IMR-90 (cell line): ENCODE measurements around the gene NR1H4. TPM values are rescaled to one million over a fixed set of nuclear protein-coding genes. Genes with fewer than 3 reads are reported as not detected.

Source experiments
- ATAC-seq: fragments of 200-7000 bp; cut with Tn5 transposase; 2 replicates; pipeline ENCODE4 v1.9.1; 2020; ENCODE audit warnings: low read depth, mild to moderate bottlenecking, moderate library complexity
- BruUV-seq: library from RNA; stranded (reverse); fragments of 400-500 nt; replicated peaks from 2 replicates; lab custom pipeline; 2021; lab: Mats Ljungman, UMichigan
- CTCF ChIA-PET: fragments of 300-600 bp; formaldehyde crosslinking; extraction: SDS; loops from one replicate; lab custom pipeline; 2021; ENCODE audit warnings: antibody characterized with exemption; lab: Yijun Ruan, JAX
- POLR2A ChIA-PET: fragments of 300-600 bp; sonication (Branson Sonifier 250); formaldehyde crosslinking; loops from one replicate; lab custom pipeline; 2022; ENCODE audit warnings: antibody characterized with exemption; ENCODE audit not compliant: unreplicated experiment; lab: Charles Lee
- DNase-seq: peaks from one replicate; pipeline ENCODE4 v3.0.0; 2013
- H2AFZ ChIP-seq: replicated peaks from 2 replicates; pipeline ENCODE3; 2013; ENCODE audit warnings: low read length, mild to moderate bottlenecking; ENCODE audit not compliant: poor library complexity
- H2AK5ac ChIP-seq: 2 replicates; pipeline ENCODE4 v1.6.1; 2013; ENCODE audit warnings: low read depth, low read length, inconsistent platforms
- H2AK9ac ChIP-seq: replicated peaks from 2 replicates; pipeline ENCODE3; 2013; ENCODE audit warnings: mild to moderate bottlenecking, low read depth, low read length, moderate library complexity; ENCODE audit not compliant: poor library complexity
- H2BK120ac ChIP-seq: 2 replicates; pipeline ENCODE4 v1.6.1; 2013; ENCODE audit warnings: low read depth, low read length, inconsistent platforms
- H2BK15ac ChIP-seq: 3 replicates; pipeline ENCODE4 v1.6.1; 2013; ENCODE audit warnings: low read depth, low read length, inconsistent platforms
- H2BK20ac ChIP-seq: 2 replicates; pipeline ENCODE4 v1.6.1; 2013; ENCODE audit warnings: low read depth, mild to moderate bottlenecking, inconsistent platforms, low read length, moderate library complexity
- H2BK5ac ChIP-seq: 2 replicates; pipeline ENCODE4 v1.6.1; 2013; ENCODE audit warnings: mild to moderate bottlenecking, low read depth, low read length, inconsistent platforms; ENCODE audit not compliant: poor library complexity, severe bottlenecking
- H3K14ac ChIP-seq: replicated peaks from 2 replicates; pipeline ENCODE4 v1.6.1; 2013; ENCODE audit warnings: low read depth, low read length, inconsistent platforms
- H3K18ac ChIP-seq: 2 replicates; pipeline ENCODE4 v1.6.1; 2013; ENCODE audit warnings: low read depth, low read length, control low read depth
- H3K23ac ChIP-seq: 2 replicates; pipeline ENCODE4 v1.6.1; 2013; ENCODE audit warnings: low read depth, low read length, inconsistent platforms
- H3K27ac ChIP-seq: 2 replicates; pipeline ENCODE4 v1.5.1; 2013; ENCODE audit warnings: mild to moderate bottlenecking, control low read depth, low read length; ENCODE audit not compliant: insufficient read depth
- H3K27me3 ChIP-seq: 2 replicates; pipeline ENCODE4 v1.6.1; 2013; ENCODE audit warnings: low read length; ENCODE audit not compliant: control insufficient read depth, insufficient read depth
- H3K36me3 ChIP-seq: 2 replicates; pipeline ENCODE4 v1.6.1; 2013; ENCODE audit warnings: low read length, mixed read lengths; ENCODE audit not compliant: control insufficient read depth, insufficient read depth
- H3K4ac ChIP-seq: 2 replicates; pipeline ENCODE4 v1.6.1; 2013; ENCODE audit warnings: low read depth, low read length, inconsistent platforms
- H3K4me1 ChIP-seq: 2 replicates; pipeline ENCODE4 v1.6.1; 2013; ENCODE audit warnings: low read length, mixed read lengths; ENCODE audit not compliant: control insufficient read depth, insufficient read depth
- H3K4me2 ChIP-seq: 2 replicates; pipeline ENCODE4 v1.6.1; 2013; ENCODE audit warnings: low read depth, mild to moderate bottlenecking, control low read depth, low read length, moderate library complexity
- H3K4me3 ChIP-seq: 2 replicates; pipeline ENCODE4 v1.5.1; 2013; ENCODE audit warnings: low read depth, mild to moderate bottlenecking, control low read depth, low read length, moderate library complexity; ENCODE audit not compliant: insufficient read depth
- H3K56ac ChIP-seq: 2 replicates; pipeline ENCODE4 v1.6.1; 2013; ENCODE audit warnings: low read length, inconsistent platforms; ENCODE audit not compliant: insufficient read depth; ENCODE audit errors: extremely low read depth
- H3K79me1 ChIP-seq, 2 experiments: 2 replicates each; pipeline ENCODE4 v1.6.1; 2013; ENCODE audit warnings: low read length in 2 of 2, inconsistent platforms in 1 of 2, low read depth in 1 of 2
- H3K9ac ChIP-seq: 2 replicates; pipeline ENCODE4 v1.6.1; 2013; ENCODE audit warnings: low read depth, low read length, control low read depth
- H3K9me1 ChIP-seq: 2 replicates; pipeline ENCODE4 v1.6.1; 2013; ENCODE audit warnings: low read length, inconsistent platforms; ENCODE audit not compliant: insufficient read depth
- H3K9me3 ChIP-seq: 2 replicates; pipeline ENCODE4 v1.6.1; 2013; ENCODE audit warnings: low read length; ENCODE audit not compliant: control insufficient read depth, insufficient read depth
- H4K20me1 ChIP-seq: 2 replicates; pipeline ENCODE4 v1.6.1; 2013; ENCODE audit warnings: low read length, inconsistent platforms; ENCODE audit not compliant: insufficient read depth
- H4K5ac ChIP-seq: 2 replicates; pipeline ENCODE4 v1.6.1; 2013; ENCODE audit warnings: mild to moderate bottlenecking, low read depth, low read length, control low read depth
- H4K8ac ChIP-seq, 2 experiments: 2 replicates each; pipeline ENCODE4 v1.6.1; 2013; ENCODE audit warnings: low read depth in 2 of 2, low read length in 2 of 2, control low read depth in 1 of 2, inconsistent platforms in 1 of 2
- H4K91ac ChIP-seq: 2 replicates; pipeline ENCODE4 v1.6.1; 2013; ENCODE audit warnings: low read depth, low read length, inconsistent platforms; ENCODE audit not compliant: insufficient read depth
- BHLHE40 ChIP-seq: fragments of 150-350 bp; IDR thresholded peaks from 2 replicates; pipeline ENCODE4 v1.6.1; 2016; ENCODE audit warnings: mild to moderate bottlenecking, low read depth, low read length
- CHD1 ChIP-seq: IDR thresholded peaks from 2 replicates; pipeline ENCODE4 v1.6.1; 2012; ENCODE audit warnings: low read depth, low read length, improper control_type of control experiment
- MAFK ChIP-seq: IDR thresholded peaks from 2 replicates; pipeline ENCODE4 v1.6.1; 2012; ENCODE audit warnings: low read depth, low read length, improper control_type of control experiment
- MAZ ChIP-seq: IDR thresholded peaks from 2 replicates; pipeline ENCODE4 v1.6.1; 2012; ENCODE audit warnings: low read depth, mild to moderate bottlenecking, low read length, improper control_type of control experiment, moderate library complexity, borderline replicate concordance
- MXI1 ChIP-seq: IDR thresholded peaks from 2 replicates; pipeline ENCODE4 v1.6.1; 2012; ENCODE audit warnings: low read depth, mild to moderate bottlenecking, low read length, moderate library complexity, borderline replicate concordance
- RAD21 ChIP-seq: IDR thresholded peaks from 2 replicates; pipeline ENCODE4 v1.6.1; 2012; ENCODE audit warnings: low read length, improper control_type of control experiment
- RCOR1 ChIP-seq: IDR thresholded peaks from 2 replicates; pipeline ENCODE4 v1.6.1; 2012; ENCODE audit warnings: mild to moderate bottlenecking, low read length, improper control_type of control experiment; ENCODE audit not compliant: insufficient replicate concordance
- RFX5 ChIP-seq: IDR thresholded peaks from 2 replicates; pipeline ENCODE4 v1.8.0; 2012; ENCODE audit warnings: low read depth, mild to moderate bottlenecking, low read length, moderate library complexity
- SMC3 ChIP-seq: fragments of 150-350 bp; IDR thresholded peaks from 2 replicates; pipeline ENCODE4 v1.6.1; 2016; ENCODE audit warnings: low read depth, mild to moderate bottlenecking, antibody characterized with exemption, low read length, moderate library complexity
- WGBS, 2 experiments: methylation state at CpG; one replicate each; pipeline versions ENCODE4 v1.1.5 to v1.1.7; 2013; ENCODE audit warnings: missing lambda C conversion rate in 2 of 2; ENCODE audit not compliant: insufficient read length in 1 of 2; ENCODE audit errors: extremely low coverage in 2 of 2; 5-methylcytosine and 5-hydroxymethylcytosine counted together
- dilution Hi-C: fragments of 300-500 bp; cut with HindIII; formaldehyde crosslinking; loops from one replicate; pipeline ENCODE4 v1.14.3; 2018; ENCODE audit warnings: low sequenced_read_pairs; ENCODE audit not compliant: unreplicated experiment
- in situ Hi-C: fragments of 300-500 bp; cut with MboI; formaldehyde crosslinking; loops from 3 replicates; pipeline ENCODE4 v1.14.3; 2019; ENCODE audit warnings: low sequenced_read_pairs, inconsistent platforms, mixed read lengths
- intact Hi-C: fragments of 100-400 bp; cut with micrococcal nuclease; formaldehyde crosslinking; loops from 2 replicates; pipeline ENCODE4 v1.10.0; 2022
- polyA plus RNA-seq, 3 experiments: library from polyadenylated mRNA; depleted of rRNA; stranded (reverse); fragments of >200 nt; gene quantifications; 2 replicates each; pipeline ENCODE4 v1.2.3, GENCODE V29; 2012; ENCODE audit warnings: low replicate concordance in 1 of 3
- total RNA-seq: library from RNA; depleted of rRNA; stranded (reverse); fragments of >200 nt; gene quantifications from 2 replicates; pipeline ENCODE4 v1.2.3, GENCODE V29; 2012
- TF ChIP-seq, protein P1 (sequence below): fragments of 150-350 bp; IDR thresholded peaks from 2 replicates; pipeline ENCODE4 v1.6.1; 2016; ENCODE audit warnings: low read depth, mild to moderate bottlenecking, low read length, moderate library complexity, borderline replicate concordance
- TF ChIP-seq, protein P2 (sequence below): fragments of 150-350 bp; IDR thresholded peaks from 2 replicates; pipeline ENCODE4 v1.6.1; 2017; ENCODE audit warnings: mild to moderate bottlenecking, antibody characterized with exemption, low read length, low read depth
- TF ChIP-seq, protein P3 (sequence below): conservative IDR thresholded peaks from 2 replicates; pipeline ENCODE4 v1.5.1; 2012; ENCODE audit warnings: mild to moderate bottlenecking, low read depth, low read length, improper control_type of control experiment

NR1H4 gene
- total and polyA plus RNA-seq, 2 of the 4 experiments (the other 2 are of a cell fraction), result not detected

DNA sequence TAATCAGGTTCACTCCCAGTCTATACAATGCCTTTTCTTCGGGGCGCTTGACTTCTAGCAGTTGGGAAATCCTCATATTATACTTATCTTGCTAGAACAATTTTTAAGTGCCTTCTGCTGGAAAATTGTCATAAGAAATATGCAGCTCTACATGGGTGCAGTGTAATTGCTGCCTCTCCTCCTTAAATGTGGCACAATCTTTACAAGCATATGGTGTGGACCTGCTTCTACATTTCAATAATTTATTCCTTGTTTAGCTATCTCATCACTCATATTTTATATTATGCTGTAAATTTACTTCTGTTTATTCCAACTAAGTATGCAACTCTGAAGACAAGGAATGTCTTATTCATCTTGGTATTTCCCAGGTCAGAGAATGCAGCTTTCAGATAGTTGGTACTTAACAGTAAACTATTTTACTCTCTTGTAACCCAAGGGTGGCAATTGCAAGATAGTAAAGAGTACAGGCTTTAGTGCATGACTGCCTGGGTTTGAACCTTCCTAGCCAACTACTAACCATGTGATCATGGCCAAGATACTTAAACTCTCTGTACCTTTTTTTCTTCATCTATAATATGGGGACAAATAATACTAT lies 56.2 kb downstream of the NR1H4 start:
- Histone ChIP-seq H4K91ac (no peak overlapping the region), H2BK15ac (no peak overlapping the region), H4K8ac (no peak overlapping the region), H3K18ac (no peak overlapping the region), H4K20me1 (no peaks in the 10 kb centered on the region), H2AFZ (no peak overlapping the region), H3K79me1 (no peaks in the 10 kb centered on the region), H3K4me1 (no peaks in the 10 kb centered on the region), H3K23ac (no peak overlapping the region), H3K14ac (no peak overlapping the region), H2BK20ac (no peak overlapping the region), H3K27ac (no peak overlapping the region), H4K5ac (no peak overlapping the region), H3K9me1 (no peaks in the 10 kb centered on the region; the same call in 1 of the 2 replicates), H3K4ac (no peak overlapping the region), H3K36me3 (no peaks in the 10 kb centered on the region), H2BK5ac (no peak overlapping the region), H3K9ac (no peak overlapping the region), H2AK9ac (no peak overlapping the region), H3K4me3 (no peak overlapping the region), H2BK120ac (no peak overlapping the region), H3K4me2 (no peak overlapping the region), H3K27me3 (peaks cover 4% of the 10 kb centered on the region; the same call in 1 of the 2 replicates), H3K9me3 (no peaks in the 10 kb centered on the region), H3K56ac (no peak overlapping the region), H2AK5ac (no peak overlapping the region)
- ATAC-seq (no peak), DNase-seq (no peak)
- POLR2A ChIA-PET, result no interaction called here
- TF ChIP-seq RAD21, result no peak
- TF ChIP-seq RFX5, result no peak
- no peak for TF ChIP-seq MAFK
- TF ChIP-seq MAZ, result no peak
- no peak for TF ChIP-seq RCOR1
- TF ChIP-seq, protein P1, sequence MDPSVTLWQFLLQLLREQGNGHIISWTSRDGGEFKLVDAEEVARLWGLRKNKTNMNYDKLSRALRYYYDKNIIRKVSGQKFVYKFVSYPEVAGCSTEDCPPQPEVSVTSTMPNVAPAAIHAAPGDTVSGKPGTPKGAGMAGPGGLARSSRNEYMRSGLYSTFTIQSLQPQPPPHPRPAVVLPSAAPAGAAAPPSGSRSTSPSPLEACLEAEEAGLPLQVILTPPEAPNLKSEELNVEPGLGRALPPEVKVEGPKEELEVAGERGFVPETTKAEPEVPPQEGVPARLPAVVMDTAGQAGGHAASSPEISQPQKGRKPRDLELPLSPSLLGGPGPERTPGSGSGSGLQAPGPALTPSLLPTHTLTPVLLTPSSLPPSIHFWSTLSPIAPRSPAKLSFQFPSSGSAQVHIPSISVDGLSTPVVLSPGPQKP, result no peak
- no peak for TF ChIP-seq SMC3
- TF ChIP-seq, protein P2, sequence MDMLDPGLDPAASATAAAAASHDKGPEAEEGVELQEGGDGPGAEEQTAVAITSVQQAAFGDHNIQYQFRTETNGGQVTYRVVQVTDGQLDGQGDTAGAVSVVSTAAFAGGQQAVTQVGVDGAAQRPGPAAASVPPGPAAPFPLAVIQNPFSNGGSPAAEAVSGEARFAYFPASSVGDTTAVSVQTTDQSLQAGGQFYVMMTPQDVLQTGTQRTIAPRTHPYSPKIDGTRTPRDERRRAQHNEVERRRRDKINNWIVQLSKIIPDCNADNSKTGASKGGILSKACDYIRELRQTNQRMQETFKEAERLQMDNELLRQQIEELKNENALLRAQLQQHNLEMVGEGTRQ, result no peak
- no peak for TF ChIP-seq BHLHE40
- no peak for TF ChIP-seq MXI1
- TF ChIP-seq, protein P3, sequence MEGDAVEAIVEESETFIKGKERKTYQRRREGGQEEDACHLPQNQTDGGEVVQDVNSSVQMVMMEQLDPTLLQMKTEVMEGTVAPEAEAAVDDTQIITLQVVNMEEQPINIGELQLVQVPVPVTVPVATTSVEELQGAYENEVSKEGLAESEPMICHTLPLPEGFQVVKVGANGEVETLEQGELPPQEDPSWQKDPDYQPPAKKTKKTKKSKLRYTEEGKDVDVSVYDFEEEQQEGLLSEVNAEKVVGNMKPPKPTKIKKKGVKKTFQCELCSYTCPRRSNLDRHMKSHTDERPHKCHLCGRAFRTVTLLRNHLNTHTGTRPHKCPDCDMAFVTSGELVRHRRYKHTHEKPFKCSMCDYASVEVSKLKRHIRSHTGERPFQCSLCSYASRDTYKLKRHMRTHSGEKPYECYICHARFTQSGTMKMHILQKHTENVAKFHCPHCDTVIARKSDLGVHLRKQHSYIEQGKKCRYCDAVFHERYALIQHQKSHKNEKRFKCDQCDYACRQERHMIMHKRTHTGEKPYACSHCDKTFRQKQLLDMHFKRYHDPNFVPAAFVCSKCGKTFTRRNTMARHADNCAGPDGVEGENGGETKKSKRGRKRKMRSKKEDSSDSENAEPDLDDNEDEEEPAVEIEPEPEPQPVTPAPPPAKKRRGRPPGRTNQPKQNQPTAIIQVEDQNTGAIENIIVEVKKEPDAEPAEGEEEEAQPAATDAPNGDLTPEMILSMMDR, result no peak
- TF ChIP-seq CHD1, result no peak
- no CpG with 5 or more reads among the region's 2 CpGs for WGBS, 2 experiments
- dilution Hi-C loops (no loop called here), in situ Hi-C loops (loop anchor here (25.0 kb wide), 1 partner anchor 168 kb away; the partner anchor contains the start of gene SLC17A8), intact Hi-C loops (no loop called here)
- CTCF ChIA-PET, result no interaction called here
- BruUV-seq, result no TSS peak
